Ovary (tissue), 10 donors: Measurements from ENCODE around the gene KCNJ8. TPM values are rescaled to one million over a fixed set of nuclear protein-coding genes. Genes with fewer than 3 reads are reported as not detected.

Experiments used
- DNase-seq, 5 donors: peaks; one replicate each; pipeline ENCODE4 v3.0.0-alpha.2; 2019 to 2020
- H3K27ac ChIP-seq, 2 donors: fragments of 200-600 bp; one replicate each; pipeline versions ENCODE4 v1.5.1 to v1.8.0; 2019 to 2022
- H3K27me3 ChIP-seq: fragments of 200-600 bp; one replicate; pipeline ENCODE4 v1.8.0; 2022
- H3K36me3 ChIP-seq: fragments of 200-600 bp; sonication (generic); one replicate; pipeline ENCODE4 v1.5.1; 2019
- H3K4me1 ChIP-seq: one replicate; pipeline ENCODE4 v1.8.1; 2013; ENCODE audit warnings: mild to moderate bottlenecking, moderate library complexity; ENCODE audit not compliant: insufficient read depth
- H3K4me3 ChIP-seq: fragments of 200-600 bp; sonication (generic); one replicate; pipeline ENCODE4 v1.5.1; 2017
- H3K9me3 ChIP-seq, 2 donors: fragments of 200-600 bp in 1 of 2; sonication (generic) in 1 of 2; one replicate each; pipeline versions ENCODE4 v1.5.1 to v1.8.1; 2013 to 2019; ENCODE audit warnings: mild to moderate bottlenecking in 1 of 2, moderate library complexity in 1 of 2
- EP300 ChIP-seq: sonication (generic); formaldehyde crosslinking; IDR thresholded peaks from one replicate; pipeline ENCODE4 v1.6.1; 2017; ENCODE audit warnings: antibody characterized with exemption
- POLR2A ChIP-seq: fragments of 450-650 bp; IDR thresholded peaks from one replicate; pipeline ENCODE4 v1.6.1; 2017; ENCODE audit warnings: antibody characterized with exemption, mild to moderate bottlenecking, moderate library complexity
- WGBS, 3 donors: extraction: QIAGEN DNeasy Blood & Tissue Kit in 1 of 3; methylation state at CpG; one replicate each; pipeline versions ENCODE4 v1.1.5 to v1.1.7; 2013 to 2017; 5-methylcytosine and 5-hydroxymethylcytosine counted together
- intact Hi-C, 4 donors: fragments of 100-400 bp; cut with DNase I; formaldehyde crosslinking; loops; one replicate each; pipeline versions ENCODE4 v1.11.0 to v1.15.1; 2022 to 2023
- long read RNA-seq, 3 donors: library from polyadenylated mRNA in 2 of 3; unstranded in 2 of 3; transcript quantifications; one replicate each; pipeline ENCODE4 v2.0.0 and lab custom pipeline, GENCODE V29; 2021 to 2026
- polyA plus RNA-seq, 2 donors: library from polyadenylated mRNA; stranded (reverse); fragments of 200-250 nt in 1 of 2; fragments of 350-450 nt in 1 of 2; fragmentation: Illumina TruSeq in 1 of 2; extraction: RNeasy Lipid Tissue Mini Kit (QIAGEN cat#74804) in 1 of 2; gene quantifications; one replicate each; pipeline ENCODE4 v1.2.3, GENCODE V29; 2013 to 2014
- total RNA-seq, 7 donors: library from RNA; depleted of rRNA in 2 of 7; stranded (reverse); fragments of >200 nt in 2 of 7; fragmentation: NEBNext Ultra II Directional in 3 of 7; extraction: Animal tissue kit (Norgen Biotek cat#: 25700) in 3 of 7; gene quantifications; one replicate each; pipeline versions ENCODE4 v1.1.0 to v1.2.4, GENCODE V29; 2016 to 2023
- TF ChIP-seq, protein P1 (sequence below), 3 donors: fragments of 450-650 bp in 2 of 3; fragments of 200-600 bp in 1 of 3; IDR thresholded peaks; one replicate each; pipeline versions ENCODE4 v1.5.1 to v1.8.0; 2016 to 2022; ENCODE audit warnings: antibody characterized with exemption in 3 of 3, mild to moderate bottlenecking in 1 of 3
- donor health status: DM: no; HTN: no; CAD: no; lungs with moderate emphysema.
- donor health status: DM: no; HTN: no; CAD: no.
- donor health status: Bipolar disorder and iron deficiency.
- donor health status: DM: yes; HTN: yes; CAD: no.
- donor health status: DM: no; HTN: no; CAD: no.
- donor health status: DM: yes; HTN: yes; CAD: no.

The KCNJ8 gene
- total RNA-seq (10 to 100 TPM; 13.0 to 32.5 (median 17.4) TPM), polyA plus RNA-seq (10 to 100 TPM; 15.2 to 21.2 TPM)
- long read RNA-seq, donor 1, transcript KCNJ8-201 (3 exons, 2,389 nt): major isoform, 192 of 224 reads
- long read RNA-seq, donor 1, partial matches to known transcripts: 25 of 224 reads
- long read RNA-seq, donor 1, other reads (novel, unspliced or antisense): 7 of 224 reads
- long read RNA-seq, donor 2, transcript KCNJ8-201 (3 exons, 2,389 nt): major isoform, 7 of 7 reads
- long read RNA-seq, donor 2, partial matches to known transcripts: 0 of 7 reads
- long read RNA-seq, donor 2, other reads (novel, unspliced or antisense): 0 of 7 reads
- long read RNA-seq, donor 3, transcript KCNJ8-201 (3 exons, 2,389 nt): major isoform, 15 of 18 reads
- long read RNA-seq, donor 3, partial matches to known transcripts: 2 of 18 reads
- long read RNA-seq, donor 3, other reads (novel, unspliced or antisense): 1 of 18 reads

GRCh38 chr12:21774358-21775132 lies at the start of gene KCNJ8:
TSS of gene KCNJ8 (minus strand) at chr12:21774706. CDS start at chr12:21773616, 1,090 bp downstream.
- no peaks in the 10 kb centered on the region for H3K9me3 ChIP-seq
- TF ChIP-seq, protein P1, sequence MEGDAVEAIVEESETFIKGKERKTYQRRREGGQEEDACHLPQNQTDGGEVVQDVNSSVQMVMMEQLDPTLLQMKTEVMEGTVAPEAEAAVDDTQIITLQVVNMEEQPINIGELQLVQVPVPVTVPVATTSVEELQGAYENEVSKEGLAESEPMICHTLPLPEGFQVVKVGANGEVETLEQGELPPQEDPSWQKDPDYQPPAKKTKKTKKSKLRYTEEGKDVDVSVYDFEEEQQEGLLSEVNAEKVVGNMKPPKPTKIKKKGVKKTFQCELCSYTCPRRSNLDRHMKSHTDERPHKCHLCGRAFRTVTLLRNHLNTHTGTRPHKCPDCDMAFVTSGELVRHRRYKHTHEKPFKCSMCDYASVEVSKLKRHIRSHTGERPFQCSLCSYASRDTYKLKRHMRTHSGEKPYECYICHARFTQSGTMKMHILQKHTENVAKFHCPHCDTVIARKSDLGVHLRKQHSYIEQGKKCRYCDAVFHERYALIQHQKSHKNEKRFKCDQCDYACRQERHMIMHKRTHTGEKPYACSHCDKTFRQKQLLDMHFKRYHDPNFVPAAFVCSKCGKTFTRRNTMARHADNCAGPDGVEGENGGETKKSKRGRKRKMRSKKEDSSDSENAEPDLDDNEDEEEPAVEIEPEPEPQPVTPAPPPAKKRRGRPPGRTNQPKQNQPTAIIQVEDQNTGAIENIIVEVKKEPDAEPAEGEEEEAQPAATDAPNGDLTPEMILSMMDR (IDR thresholded peaks at IDR 0.05): no peak
- TF ChIP-seq POLR2A: peak; percentile 36
- no peak for TF ChIP-seq EP300
- H3K36me3 ChIP-seq: no peaks in the 10 kb centered on the region
- peak; percentile 84 to 88 (median 86) for DNase-seq
- intact Hi-C loops: loop anchor here in 2 of 4 donors (5.0 to 10.0 kb wide), 2 partner anchors 60 to 168 kb away; partner anchors contain the start of gene ABCC9 (in 2 of the 2)
- H3K4me1 ChIP-seq: no peaks in the 10 kb centered on the region
- no peaks in the 10 kb centered on the region for H3K27me3 ChIP-seq
- 0 to 1% (median 0%) methylated on average over 47 to 49 of the region's 49 CpGs for WGBS, 3 donors
- peak within 1 kb of the TSS; percentile 63 for H3K4me3 ChIP-seq
- H3K27ac ChIP-seq: peak within 1 kb of the TSS; percentile 65 to 81

- Histone ChIP-seq H3K27me3 (no peaks in the 10 kb centered on the region), H3K4me3 (no peak overlapping the region), H3K9me3 (no peaks in the 10 kb centered on the region), H3K36me3 (no peaks in the 10 kb centered on the region), H3K27ac (no peak overlapping the region), H3K4me1 (peaks cover 14% of the 10 kb centered on the region)
- intact Hi-C loops: no loop called here
- DNase-seq: peak; percentile 36 to 65 (median 43)
- 35 to 74% (median 41%) methylated on average over 8 of the region's 8 CpGs for WGBS, 3 donors
- TF ChIP-seq POLR2A: no peak
- no peak for TF ChIP-seq EP300
- TF ChIP-seq, protein P1 (IDR thresholded peaks at IDR 0.05): no peak
Measured at GRCh38 chr12:21823581-21823980, 49.1 kb upstream of the KCNJ8 start.

GRCh38 chr12:21819678-21820077 lies 45.2 kb upstream of the KCNJ8 start:
- Histone ChIP-seq H3K36me3 (no peaks in the 10 kb centered on the region), H3K27ac (no peak overlapping the region), H3K27me3 (no peaks in the 10 kb centered on the region), H3K4me1 (peaks cover 8% of the 10 kb centered on the region), H3K9me3 (no peaks in the 10 kb centered on the region), H3K4me3 (no peak overlapping the region)
- no peak for DNase-seq
- TF ChIP-seq EP300 (no peak), POLR2A (no peak)
- TF ChIP-seq, protein P1 (IDR thresholded peaks at IDR 0.05): no peak
- intact Hi-C loops: no loop called here

- DNase-seq: no peak
- H3K4me1 ChIP-seq: peaks cover 8% of the 10 kb centered on the region
- intact Hi-C loops: no loop called here
- no peak overlapping the region for H3K27ac ChIP-seq
- H3K4me3 ChIP-seq: no peak overlapping the region
- H3K36me3 ChIP-seq: no peaks in the 10 kb centered on the region
- 3 to 10% (median 5%) methylated on average over 2 of the region's 2 CpGs for whole genome bisulfite sequencing, 3 donors
- no peaks in the 10 kb centered on the region for H3K9me3 ChIP-seq
- no peaks in the 10 kb centered on the region for H3K27me3 ChIP-seq
- TF ChIP-seq POLR2A: no peak
- TF ChIP-seq EP300: no peak
- TF ChIP-seq, protein P1 (IDR thresholded peaks at IDR 0.05): no peak
Measured at GRCh38 chr12:21819236-21819635, 44.7 kb upstream of the KCNJ8 start.
